ENCODE data around the gene B3GALNT2.

GRCh38 chr1:235425357-235425756 lies 78.9 kb downstream of the B3GALNT2 start:
- TF ChIP-seq POLR2A (IDR thresholded peaks at IDR 0.05) (no peak), CTCF (IDR thresholded peaks at IDR 0.05) (no peak)
